Body of pancreas (tissue), 4 donors: ENCODE measurements around the gene ANO4.

ENCODE experiments used
- CTCF ChIP-seq, 7 experiments: fragments of 450-650 bp in 4 of 7; fragments of 200-600 bp in 3 of 7; sonication (generic) in 3 of 7; IDR thresholded peaks; one replicate each; pipeline ENCODE4 v1.5.1; 2016 to 2019; ENCODE audit warnings: antibody characterized with exemption in 7 of 7
- POLR2A ChIP-seq, 3 donors: fragments of 450-650 bp; IDR thresholded peaks; one replicate each; pipeline ENCODE4 v1.6.1; 2016; ENCODE audit warnings: antibody characterized with exemption in 3 of 3, mild to moderate bottlenecking in 2 of 3

GRCh38 chr12:101174541-101174940 is 380.0 kb downstream of the ANO4 start:
- TF ChIP-seq POLR2A (IDR thresholded peaks at IDR 0.05) (no peak), CTCF (IDR thresholded peaks at IDR 0.05) (no peak)
